ENCODE results near the gene PRKAR1B.

The PRKAR1B gene

DNA sequence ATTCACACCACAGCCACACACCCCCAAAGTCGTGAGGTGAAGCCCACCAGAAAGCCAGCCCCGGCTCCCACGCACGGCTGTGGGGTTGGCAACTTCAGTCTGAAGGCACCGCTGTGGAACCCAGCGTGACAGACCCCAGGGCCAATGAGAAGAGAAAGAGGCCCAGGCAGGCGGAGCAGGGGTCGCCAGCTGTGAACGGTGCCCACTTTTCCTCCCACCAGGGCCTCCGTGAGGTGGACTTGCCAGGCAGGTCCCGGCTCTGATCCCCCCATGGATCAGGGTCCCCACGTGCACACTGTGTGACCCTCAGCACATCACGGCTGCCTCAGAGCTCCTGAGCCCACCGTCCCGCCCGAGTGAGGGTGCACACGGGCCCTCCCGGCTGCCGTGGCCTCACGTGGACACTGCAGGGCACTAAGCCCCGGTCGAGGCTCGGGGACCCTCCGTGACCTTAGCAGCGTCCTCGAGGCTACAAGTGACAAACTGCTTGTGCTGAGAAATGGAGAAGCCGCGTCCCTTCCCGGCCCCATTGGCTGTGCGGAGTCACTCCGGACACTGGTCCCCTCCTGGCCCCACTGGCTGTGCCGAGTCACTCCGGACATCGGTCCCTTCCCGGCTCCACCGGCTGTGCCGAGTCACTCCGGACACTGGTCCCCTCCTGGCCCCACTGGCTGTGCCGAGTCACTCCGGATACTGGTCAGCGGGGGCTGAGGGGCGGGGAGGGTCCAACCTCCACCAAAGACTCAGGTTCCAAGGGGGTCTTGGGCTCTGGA, 135.0 kb downstream of the PRKAR1B start:
- peaks cover 7% of the 10 kb centered on the region for H3K36me3 ChIP-seq (ENCODE audit: control insufficient read depth, insufficient read depth, low read length)
- H3K27me3 ChIP-seq (replicated peaks; ENCODE audit: control insufficient read depth, insufficient read depth, low read length) = no peaks in the 10 kb centered on the region
- H3K4me3 ChIP-seq (replicated peaks; ENCODE audit: low read depth, low read length) = no peak overlapping the region
- no peak for DNase-seq (ENCODE audit: extremely low read depth, insufficient read length)
- TF ChIP-seq, protein P1, sequence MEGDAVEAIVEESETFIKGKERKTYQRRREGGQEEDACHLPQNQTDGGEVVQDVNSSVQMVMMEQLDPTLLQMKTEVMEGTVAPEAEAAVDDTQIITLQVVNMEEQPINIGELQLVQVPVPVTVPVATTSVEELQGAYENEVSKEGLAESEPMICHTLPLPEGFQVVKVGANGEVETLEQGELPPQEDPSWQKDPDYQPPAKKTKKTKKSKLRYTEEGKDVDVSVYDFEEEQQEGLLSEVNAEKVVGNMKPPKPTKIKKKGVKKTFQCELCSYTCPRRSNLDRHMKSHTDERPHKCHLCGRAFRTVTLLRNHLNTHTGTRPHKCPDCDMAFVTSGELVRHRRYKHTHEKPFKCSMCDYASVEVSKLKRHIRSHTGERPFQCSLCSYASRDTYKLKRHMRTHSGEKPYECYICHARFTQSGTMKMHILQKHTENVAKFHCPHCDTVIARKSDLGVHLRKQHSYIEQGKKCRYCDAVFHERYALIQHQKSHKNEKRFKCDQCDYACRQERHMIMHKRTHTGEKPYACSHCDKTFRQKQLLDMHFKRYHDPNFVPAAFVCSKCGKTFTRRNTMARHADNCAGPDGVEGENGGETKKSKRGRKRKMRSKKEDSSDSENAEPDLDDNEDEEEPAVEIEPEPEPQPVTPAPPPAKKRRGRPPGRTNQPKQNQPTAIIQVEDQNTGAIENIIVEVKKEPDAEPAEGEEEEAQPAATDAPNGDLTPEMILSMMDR (IDR thresholded peaks at IDR 0.05; ENCODE audit: insufficient read depth, low read length, poor library complexity, severe bottlenecking) = no peak

DNA sequence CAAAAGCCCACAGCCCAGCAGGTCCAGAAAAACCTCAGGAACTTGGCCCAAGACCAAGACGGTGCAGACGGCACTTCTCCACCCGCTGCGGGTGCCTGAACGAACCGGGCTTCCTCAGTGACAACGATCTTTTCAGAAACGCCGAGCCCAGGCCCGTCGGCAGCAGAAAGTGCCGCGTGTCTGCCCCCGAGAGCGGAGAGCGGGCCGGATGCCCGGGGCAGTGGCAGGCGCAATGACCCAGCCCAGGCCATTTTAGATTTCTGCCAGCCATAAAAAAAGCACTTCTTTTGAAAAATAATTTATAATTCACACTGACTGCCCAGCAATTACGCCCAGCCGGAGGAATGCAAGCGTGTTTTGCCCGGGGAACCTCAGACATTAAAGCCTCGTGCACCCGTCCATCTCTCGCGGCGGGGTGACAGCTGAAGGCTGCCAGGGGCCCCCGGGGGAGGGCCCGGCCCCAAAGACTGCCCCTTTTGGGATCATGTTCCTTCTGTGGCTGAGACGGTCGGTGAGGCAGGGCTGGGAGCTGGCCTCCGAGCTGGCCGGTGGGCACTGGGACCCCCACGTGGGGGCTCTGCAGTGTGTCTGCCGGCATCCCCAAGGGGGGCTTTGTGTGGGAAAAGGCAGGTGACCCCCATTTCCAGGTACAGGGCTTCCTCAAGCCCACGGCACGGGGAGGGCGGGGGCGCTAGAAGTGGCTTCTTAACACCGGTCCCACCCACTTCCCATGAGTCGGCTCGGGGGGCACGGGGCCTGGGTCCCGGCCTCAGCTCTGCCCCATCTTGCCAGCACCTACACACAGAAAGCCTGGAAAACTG, 136.1 kb downstream of the PRKAR1B start:
- TF ChIP-seq, protein P1 (IDR thresholded peaks at IDR 0.05; ENCODE audit: insufficient read depth, low read length, poor library complexity, severe bottlenecking) = no peak
- H3K27me3 ChIP-seq (replicated peaks; ENCODE audit: control insufficient read depth, insufficient read depth, low read length) = no peaks in the 10 kb centered on the region
- no peak for DNase-seq (ENCODE audit: extremely low read depth, insufficient read length)
- no peak overlapping the region for H3K4me3 ChIP-seq (replicated peaks; ENCODE audit: low read depth, low read length)
- H3K36me3 ChIP-seq (ENCODE audit: control insufficient read depth, insufficient read depth, low read length) = peaks cover 7% of the 10 kb centered on the region

DNA sequence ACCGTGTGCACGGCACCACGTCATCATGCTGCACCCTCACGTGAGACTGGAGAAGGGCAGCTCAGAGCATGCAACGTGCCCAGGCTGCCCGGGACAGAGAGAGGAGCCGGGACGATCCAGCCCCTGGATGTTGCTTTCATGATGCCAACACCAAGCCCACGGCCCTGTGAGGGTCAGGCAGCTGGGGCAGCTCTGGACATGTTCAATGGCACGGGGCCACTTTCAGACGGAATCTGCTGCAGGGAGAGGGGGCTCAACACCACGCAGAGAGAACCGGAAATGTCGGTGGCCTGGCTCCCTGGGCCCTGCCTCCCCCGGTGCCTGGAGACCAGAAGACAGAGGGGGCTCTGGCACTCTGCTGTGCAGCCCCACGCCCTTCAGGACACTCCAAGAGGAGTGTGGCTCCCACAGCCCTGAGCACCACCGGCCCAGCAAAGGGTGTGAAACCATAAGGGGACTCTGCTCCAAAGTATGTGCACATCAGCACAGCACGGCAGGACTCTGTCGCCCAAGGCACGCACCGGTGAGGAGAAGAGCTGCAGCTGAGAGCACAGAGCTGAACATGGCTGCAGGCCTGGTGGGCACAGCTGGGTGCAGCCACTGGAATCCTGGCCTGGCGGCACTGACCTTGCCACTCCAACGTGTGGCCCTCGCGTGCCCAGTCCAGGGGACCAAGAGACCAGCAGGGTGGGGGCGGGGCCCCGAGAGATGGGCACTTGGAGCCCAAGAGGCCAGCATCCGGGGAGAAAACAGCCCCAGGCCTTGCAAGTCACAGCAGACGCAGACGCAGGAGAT, 137.1 kb downstream of the PRKAR1B start:
- peaks cover 2% of the 10 kb centered on the region for H3K36me3 ChIP-seq (ENCODE audit: control insufficient read depth, insufficient read depth, low read length)
- TF ChIP-seq, protein P1 (IDR thresholded peaks at IDR 0.05; ENCODE audit: insufficient read depth, low read length, poor library complexity, severe bottlenecking) = no peak
- no peak for DNase-seq (ENCODE audit: extremely low read depth, insufficient read length)
- H3K27me3 ChIP-seq (replicated peaks; ENCODE audit: control insufficient read depth, insufficient read depth, low read length) = no peaks in the 10 kb centered on the region
- no peak overlapping the region for H3K4me3 ChIP-seq (replicated peaks; ENCODE audit: low read depth, low read length)

DNA sequence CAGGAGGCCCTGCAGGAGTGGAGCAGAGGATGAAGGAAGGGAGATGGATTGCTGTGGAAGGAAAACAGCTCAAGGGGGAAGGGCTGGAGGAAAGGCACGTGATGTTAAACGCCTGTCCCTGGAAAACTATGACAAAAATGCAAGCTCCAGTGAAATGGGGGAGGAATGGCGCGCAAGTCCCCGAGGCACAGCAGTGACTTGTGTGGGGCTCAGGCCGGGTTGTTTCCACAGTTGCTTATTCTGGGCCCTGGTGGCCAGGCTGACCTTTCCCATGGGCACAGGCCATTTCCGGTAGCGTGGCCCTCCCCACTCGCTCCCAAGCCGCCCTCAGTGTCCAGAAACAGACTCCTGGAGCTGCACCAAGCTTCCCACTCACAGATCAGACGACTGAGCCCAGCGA, 139.3 kb downstream of the PRKAR1B start:
- no peaks in the 10 kb centered on the region for H3K27me3 ChIP-seq (replicated peaks; ENCODE audit: control insufficient read depth, insufficient read depth, low read length)
- TF ChIP-seq, protein P1 (IDR thresholded peaks at IDR 0.05; ENCODE audit: insufficient read depth, low read length, poor library complexity, severe bottlenecking) = no peak
- peaks cover 10% of the 10 kb centered on the region for H3K36me3 ChIP-seq (ENCODE audit: control insufficient read depth, insufficient read depth, low read length)
- no peak for DNase-seq (ENCODE audit: extremely low read depth, insufficient read length)
- no peak overlapping the region for H3K4me3 ChIP-seq (replicated peaks; ENCODE audit: low read depth, low read length)

DNA sequence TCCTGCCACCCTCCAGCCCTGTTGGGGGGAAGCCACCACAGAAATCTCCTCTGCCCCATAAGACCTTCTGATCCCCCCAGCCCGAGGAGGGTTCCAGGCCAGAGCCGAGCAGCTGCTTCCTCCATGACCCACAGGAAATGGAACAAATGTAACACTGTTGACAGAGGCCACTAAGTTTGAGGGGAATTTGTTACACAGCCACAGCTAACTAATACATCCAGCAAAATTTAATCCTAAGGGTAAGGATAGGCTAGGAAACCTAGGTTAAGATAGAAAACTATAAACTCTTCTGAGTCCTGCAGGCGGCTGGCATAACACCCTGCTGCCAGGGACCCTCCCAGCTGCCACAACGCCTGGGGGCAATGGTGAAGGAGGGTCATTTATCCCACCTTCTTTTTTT, 140.6 kb downstream of the PRKAR1B start:
- H3K27me3 ChIP-seq (replicated peaks; ENCODE audit: control insufficient read depth, insufficient read depth, low read length) = no peaks in the 10 kb centered on the region
- H3K4me3 ChIP-seq (replicated peaks; ENCODE audit: low read depth, low read length) = no peak overlapping the region
- TF ChIP-seq, protein P1 (IDR thresholded peaks at IDR 0.05; ENCODE audit: insufficient read depth, low read length, poor library complexity, severe bottlenecking) = no peak
- peaks cover 12% of the 10 kb centered on the region for H3K36me3 ChIP-seq (ENCODE audit: control insufficient read depth, insufficient read depth, low read length)
- DNase-seq (ENCODE audit: extremely low read depth, insufficient read length) = no peak
